ENCODE measurements around the gene SLC4A3. TPM values are rescaled to one million over a fixed set of nuclear protein-coding genes. Genes with fewer than 3 reads are reported as not detected.

The SLC4A3 gene
- total and polyA plus RNA-seq, 2 of the 8 experiments (the other 6 are each of a cell fraction or from before 2014, with no cell fraction given), result 4.8 to 7.4 TPM

DNA sequence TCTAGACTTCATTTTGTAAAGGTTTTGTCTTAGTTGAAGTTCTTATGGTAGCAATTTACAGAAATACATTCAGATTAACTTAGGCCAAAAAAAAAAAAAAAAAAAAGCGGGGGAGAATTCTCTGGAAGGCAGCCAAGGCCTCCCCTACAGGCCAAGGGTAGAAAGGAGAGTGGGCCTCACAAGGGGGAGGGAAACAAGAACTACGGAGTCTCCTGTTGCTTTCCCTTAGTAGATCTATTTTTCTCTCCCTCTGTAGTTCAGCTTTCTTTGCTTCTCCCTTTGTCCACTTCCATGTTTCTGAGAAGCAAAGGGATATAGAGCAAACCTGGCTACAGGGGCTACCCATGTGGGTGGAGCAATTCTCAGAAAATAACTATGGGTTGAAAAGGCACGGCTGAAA, 32.2 kb upstream of the SLC4A3 start:
- CTCF ChIA-PET (ENCODE audit: partially characterized antibody), result interaction anchor here (0.7 to 14.4 kb wide), 12 partner anchors 11 to 101 kb away, joined by 3 to 143 read pairs (median 4); partner anchors contain the start of genes INHA and OBSL1
- H3K4me3 ChIP-seq (ENCODE audit: extremely low read depth in 1 of 4, insufficient read depth in 2 of 4, low read depth in 3 of 4, low read length in 4 of 4), result no peak overlapping the region
- no peak for TF ChIP-seq SIRT6 (IDR thresholded peaks at IDR 0.05; ENCODE audit: low read length)
- no peak for TF ChIP-seq NRF1 (IDR thresholded peaks at IDR 0.05; ENCODE audit: low read depth, low read length)
- peak; percentile 37; the same call in 1 of the 2 replicates for TF ChIP-seq SP1 (IDR thresholded peaks at IDR 0.05; ENCODE audit: low read depth, low read length)
- TF ChIP-seq, protein P1, sequence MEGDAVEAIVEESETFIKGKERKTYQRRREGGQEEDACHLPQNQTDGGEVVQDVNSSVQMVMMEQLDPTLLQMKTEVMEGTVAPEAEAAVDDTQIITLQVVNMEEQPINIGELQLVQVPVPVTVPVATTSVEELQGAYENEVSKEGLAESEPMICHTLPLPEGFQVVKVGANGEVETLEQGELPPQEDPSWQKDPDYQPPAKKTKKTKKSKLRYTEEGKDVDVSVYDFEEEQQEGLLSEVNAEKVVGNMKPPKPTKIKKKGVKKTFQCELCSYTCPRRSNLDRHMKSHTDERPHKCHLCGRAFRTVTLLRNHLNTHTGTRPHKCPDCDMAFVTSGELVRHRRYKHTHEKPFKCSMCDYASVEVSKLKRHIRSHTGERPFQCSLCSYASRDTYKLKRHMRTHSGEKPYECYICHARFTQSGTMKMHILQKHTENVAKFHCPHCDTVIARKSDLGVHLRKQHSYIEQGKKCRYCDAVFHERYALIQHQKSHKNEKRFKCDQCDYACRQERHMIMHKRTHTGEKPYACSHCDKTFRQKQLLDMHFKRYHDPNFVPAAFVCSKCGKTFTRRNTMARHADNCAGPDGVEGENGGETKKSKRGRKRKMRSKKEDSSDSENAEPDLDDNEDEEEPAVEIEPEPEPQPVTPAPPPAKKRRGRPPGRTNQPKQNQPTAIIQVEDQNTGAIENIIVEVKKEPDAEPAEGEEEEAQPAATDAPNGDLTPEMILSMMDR (IDR thresholded peaks at IDR 0.05; ENCODE audit: control extremely low read depth in 1 of 3, insufficient read depth in 1 of 3, low read depth in 1 of 3, low read length in 3 of 3), result peak; percentile 35
- no peak for TF ChIP-seq KDM1A (IDR thresholded peaks at IDR 0.05; ENCODE audit: borderline replicate concordance, low read length)
- TF ChIP-seq RXRA (IDR thresholded peaks at IDR 0.05; ENCODE audit: insufficient read depth, low read depth, low read length), result no peak
- TF ChIP-seq USF2 (IDR thresholded peaks at IDR 0.05; ENCODE audit: low read length), result no peak
- no peak for TF ChIP-seq CREB1 (IDR thresholded peaks at IDR 0.05)
- no peak for TF ChIP-seq NANOG (IDR thresholded peaks at IDR 0.05; ENCODE audit: insufficient read depth, low read depth, low read length, poor library complexity, severe bottlenecking)
- peak; percentile 29 for TF ChIP-seq ASH2L (IDR thresholded peaks at IDR 0.05; ENCODE audit: low read length)

More for the DNA sequence above, 32.2 kb upstream of the SLC4A3 start:
- no peak overlapping the region for H3K56ac ChIP-seq (replicated peaks; ENCODE audit: insufficient read length, low read depth, low read length)
- H3K14ac ChIP-seq (ENCODE audit: insufficient read length), result no peak overlapping the region
- no peak overlapping the region for H2BK15ac ChIP-seq (ENCODE audit: low read length)
- H2BK20ac ChIP-seq (ENCODE audit: low read length), result no peak overlapping the region
- H3K27me3 ChIP-seq (replicated peaks in 1 of 4; ENCODE audit: control insufficient read depth in 3 of 4, extremely low read depth in 1 of 4, insufficient read depth in 3 of 4, low read length in 3 of 4), result no peaks in the 10 kb centered on the region
- H3K23me2 ChIP-seq (ENCODE audit: low read depth, low read length), result peaks cover 2% of the 10 kb centered on the region; the same call in 1 of the 2 replicates
- H4K20me1 ChIP-seq (replicated peaks in 1 of 2; ENCODE audit: control insufficient read depth in 1 of 2, insufficient read depth in 2 of 2, low read length in 2 of 2), result no peaks in the 10 kb centered on the region
- no peak overlapping the region for H2BK12ac ChIP-seq (ENCODE audit: low read depth, low read length)
- H3K23ac ChIP-seq (ENCODE audit: insufficient read length), result no peak overlapping the region
- H3K9ac ChIP-seq (replicated peaks in 1 of 4; ENCODE audit: extremely low read depth in 1 of 4, low read depth in 3 of 4, low read length in 3 of 4), result no peak overlapping the region
- no peak overlapping the region for H2BK120ac ChIP-seq (replicated peaks; ENCODE audit: low read depth, low read length)
- H3K9me3 ChIP-seq (ENCODE audit: insufficient read depth in 2 of 2, low read depth in 1 of 2, low read length in 1 of 2), result no peaks in the 10 kb centered on the region
- H3K79me1 ChIP-seq (ENCODE audit: low read depth, low read length), result no peaks in the 10 kb centered on the region; the same call in 1 of the 2 replicates
- peaks cover 0 to 13% (median 2%) of the 10 kb centered on the region in 4 experiments; a peak in 4 of 7 replicates for H3K4me1 ChIP-seq (replicated peaks in 1 of 4; ENCODE audit: control insufficient read depth in 3 of 4, insufficient read depth in 4 of 4, low read length in 3 of 4)
- FAIRE-seq (no peak), DNase-seq (ENCODE audit: low read depth in 1 of 2, low spot score in 2 of 2) (no peak)
- no peak overlapping the region for H4K5ac ChIP-seq (ENCODE audit: insufficient read length, low read depth, low read length)
- no peak overlapping the region for H4K8ac ChIP-seq (ENCODE audit: extremely low read depth, insufficient read depth, low read length)
- 66% methylated on average over 3 of the region's 3 CpGs; no CpG with 5 or more reads in 1 of the 2 experiments for WGBS, 2 experiments (ENCODE audit: extremely low coverage in 1 of 2, insufficient coverage in 1 of 2, insufficient read length in 1 of 2, insufficient replicate concordance in 2 of 2, low coverage in 1 of 2, low lambda C conversion rate in 2 of 2, missing lambda C conversion rate in 1 of 2)
- H2BK5ac ChIP-seq (ENCODE audit: low read depth, low read length), result no peak overlapping the region
- POLR2A ChIA-PET (ENCODE audit: partially characterized antibody), result interaction anchor here (0.7 to 13.4 kb wide), 6 partner anchors 19 to 51 kb away, joined by 3 to 127 read pairs (median 26); partner anchors contain the start of genes CHPF, INHA, OBSL1 and TMEM198
- H3K4ac ChIP-seq (replicated peaks; ENCODE audit: insufficient read length, low read depth, low read length), result no peak overlapping the region
- no peak overlapping the region for H3K4me2 ChIP-seq (ENCODE audit: insufficient read depth in 1 of 2, low read depth in 2 of 2, low read length in 2 of 2)
- no peak overlapping the region; the same call in 1 of the 2 replicates for H3K18ac ChIP-seq (ENCODE audit: extremely low read depth, low read length)
- no peak overlapping the region for H2AFZ ChIP-seq (ENCODE audit: low read length)
- H2AK5ac ChIP-seq (ENCODE audit: low read depth, low read length), result no peak overlapping the region
- no peaks in the 10 kb centered on the region for H3K36me3 ChIP-seq (ENCODE audit: control insufficient read depth in 2 of 4, insufficient read depth in 4 of 4, low read length in 3 of 4)
- peak overlapping the region; percentile 58 for H4K91ac ChIP-seq (replicated peaks; ENCODE audit: insufficient read length, low read length)
- peak overlapping the region; percentile 18; the same call in 1 of the 2 replicates for H3K27ac ChIP-seq (ENCODE audit: low read depth, low read length)
- no peaks in the 10 kb centered on the region for H3K79me2 ChIP-seq (ENCODE audit: control insufficient read depth in 1 of 2, insufficient read depth in 2 of 2, low read length in 2 of 2)
